OCI-LY1 (cell line): ENCODE data around the gene PEAR1.

Experiments
- EZH2 ChIP-seq: fragments of 200-600 bp; sonication (generic), shearing (Covaris generic); IDR thresholded peaks from 2 replicates; pipeline ENCODE4 v1.8.0; 2017; ENCODE audit warnings: borderline replicate concordance, mixed run types, mild to moderate bottlenecking, antibody characterized with exemption, low read length, moderate library complexity, mixed read lengths
- TF ChIP-seq, protein P1 (sequence below): fragments of 200-600 bp; sonication (generic), shearing (Covaris generic); IDR thresholded peaks from 2 replicates; pipeline ENCODE4 v1.5.1; 2017; ENCODE audit warnings: mild to moderate bottlenecking, antibody characterized with exemption, low read length, moderate library complexity, mixed read lengths

DNA sequence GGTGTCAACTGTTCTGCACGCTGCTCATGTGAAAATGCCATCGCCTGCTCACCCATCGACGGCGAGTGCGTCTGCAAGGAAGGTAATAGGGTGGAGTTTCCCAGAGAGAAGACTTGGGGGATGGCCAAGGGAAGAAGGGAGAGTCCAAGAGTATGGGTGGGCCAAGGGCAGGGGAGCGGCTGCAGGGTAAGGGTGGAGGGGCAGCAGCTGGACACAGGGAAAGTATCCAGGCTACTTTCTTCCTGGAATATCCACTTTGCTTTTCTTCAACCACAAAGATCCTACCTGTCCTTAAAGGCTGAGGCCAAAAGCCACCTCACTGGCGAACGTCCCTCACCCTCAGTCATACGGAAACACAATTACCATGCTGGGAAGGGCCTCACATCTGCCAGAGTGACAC lies 15.4 kb downstream of the PEAR1 start:
- TF ChIP-seq, protein P1, sequence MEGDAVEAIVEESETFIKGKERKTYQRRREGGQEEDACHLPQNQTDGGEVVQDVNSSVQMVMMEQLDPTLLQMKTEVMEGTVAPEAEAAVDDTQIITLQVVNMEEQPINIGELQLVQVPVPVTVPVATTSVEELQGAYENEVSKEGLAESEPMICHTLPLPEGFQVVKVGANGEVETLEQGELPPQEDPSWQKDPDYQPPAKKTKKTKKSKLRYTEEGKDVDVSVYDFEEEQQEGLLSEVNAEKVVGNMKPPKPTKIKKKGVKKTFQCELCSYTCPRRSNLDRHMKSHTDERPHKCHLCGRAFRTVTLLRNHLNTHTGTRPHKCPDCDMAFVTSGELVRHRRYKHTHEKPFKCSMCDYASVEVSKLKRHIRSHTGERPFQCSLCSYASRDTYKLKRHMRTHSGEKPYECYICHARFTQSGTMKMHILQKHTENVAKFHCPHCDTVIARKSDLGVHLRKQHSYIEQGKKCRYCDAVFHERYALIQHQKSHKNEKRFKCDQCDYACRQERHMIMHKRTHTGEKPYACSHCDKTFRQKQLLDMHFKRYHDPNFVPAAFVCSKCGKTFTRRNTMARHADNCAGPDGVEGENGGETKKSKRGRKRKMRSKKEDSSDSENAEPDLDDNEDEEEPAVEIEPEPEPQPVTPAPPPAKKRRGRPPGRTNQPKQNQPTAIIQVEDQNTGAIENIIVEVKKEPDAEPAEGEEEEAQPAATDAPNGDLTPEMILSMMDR: no peak
- TF ChIP-seq EZH2: no peak
